Peyer's patch (tissue), 4 donors: ENCODE measurements around the gene NCBP1.

Experiments used
- POLR2A ChIP-seq, 2 donors: fragments of 450-650 bp; IDR thresholded peaks; one replicate each; pipeline ENCODE4 v1.5.1; 2017; ENCODE audit warnings: antibody characterized with exemption in 2 of 2, mild to moderate bottlenecking in 2 of 2, moderate library complexity in 2 of 2
- TF ChIP-seq, protein P1 (sequence below), 6 experiments: fragments of 450-650 bp in 4 of 6; fragments of 200-600 bp in 2 of 6; sonication (generic) in 1 of 6; IDR thresholded peaks; one replicate each; pipeline ENCODE4 v1.5.1; 2017 to 2019; ENCODE audit warnings: antibody characterized with exemption in 6 of 6, mild to moderate bottlenecking in 3 of 6, moderate library complexity in 1 of 6

DNA sequence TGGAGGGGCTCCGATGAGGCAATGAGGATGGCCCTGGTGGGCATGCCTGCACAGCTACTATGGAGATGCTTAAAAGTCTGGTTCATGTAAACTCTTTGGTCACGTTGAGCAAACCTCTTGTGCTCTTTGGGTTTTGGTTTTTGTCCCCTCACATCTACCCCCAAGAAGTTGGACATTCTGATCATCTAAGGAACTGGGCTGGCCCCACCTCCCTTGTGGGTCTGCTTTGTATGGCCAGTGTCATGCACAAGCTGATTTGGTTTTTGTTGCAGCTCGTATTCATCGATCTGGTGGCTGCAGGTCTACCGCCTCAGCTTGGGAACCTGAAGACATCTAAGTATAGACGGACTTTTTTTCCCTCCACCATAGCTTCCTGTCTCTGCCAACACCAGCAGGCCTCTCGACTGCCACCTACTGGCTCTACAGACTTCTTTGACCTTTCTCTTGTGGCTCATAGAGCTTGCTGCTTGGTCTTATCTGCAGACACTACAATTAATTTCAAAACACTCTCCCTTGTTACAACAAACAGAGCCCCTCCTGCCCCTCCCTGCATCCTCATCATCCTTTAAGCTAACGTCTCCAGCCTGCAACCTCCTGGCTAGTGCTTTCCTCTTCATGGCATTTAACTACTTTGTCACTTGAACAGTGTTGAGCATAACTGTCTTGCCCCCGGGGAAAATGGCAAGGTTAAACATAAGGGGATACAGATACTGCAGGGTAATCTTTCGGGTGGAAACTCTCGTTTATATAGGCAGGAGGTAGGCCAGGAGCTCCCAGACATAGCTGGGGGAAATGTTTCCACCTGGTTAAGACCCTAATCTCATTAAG is 34.9 kb upstream of the NCBP1 start:
- TF ChIP-seq, protein P1, sequence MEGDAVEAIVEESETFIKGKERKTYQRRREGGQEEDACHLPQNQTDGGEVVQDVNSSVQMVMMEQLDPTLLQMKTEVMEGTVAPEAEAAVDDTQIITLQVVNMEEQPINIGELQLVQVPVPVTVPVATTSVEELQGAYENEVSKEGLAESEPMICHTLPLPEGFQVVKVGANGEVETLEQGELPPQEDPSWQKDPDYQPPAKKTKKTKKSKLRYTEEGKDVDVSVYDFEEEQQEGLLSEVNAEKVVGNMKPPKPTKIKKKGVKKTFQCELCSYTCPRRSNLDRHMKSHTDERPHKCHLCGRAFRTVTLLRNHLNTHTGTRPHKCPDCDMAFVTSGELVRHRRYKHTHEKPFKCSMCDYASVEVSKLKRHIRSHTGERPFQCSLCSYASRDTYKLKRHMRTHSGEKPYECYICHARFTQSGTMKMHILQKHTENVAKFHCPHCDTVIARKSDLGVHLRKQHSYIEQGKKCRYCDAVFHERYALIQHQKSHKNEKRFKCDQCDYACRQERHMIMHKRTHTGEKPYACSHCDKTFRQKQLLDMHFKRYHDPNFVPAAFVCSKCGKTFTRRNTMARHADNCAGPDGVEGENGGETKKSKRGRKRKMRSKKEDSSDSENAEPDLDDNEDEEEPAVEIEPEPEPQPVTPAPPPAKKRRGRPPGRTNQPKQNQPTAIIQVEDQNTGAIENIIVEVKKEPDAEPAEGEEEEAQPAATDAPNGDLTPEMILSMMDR (IDR thresholded peaks at IDR 0.05): peak; percentile 43 to 89 (median 82)
- TF ChIP-seq POLR2A (IDR thresholded peaks at IDR 0.05): no peak
